Kidney epithelial cell (primary cell): ENCODE measurements around the gene SV2A. TPM values are rescaled to one million over a fixed set of nuclear protein-coding genes. Genes with fewer than 3 reads are reported as not detected.
"Not testable (repeated sequence)": the region's sequence is repeated elsewhere in the genome, so short reads cannot be mapped to it uniquely, and the experiment has no call there.

ENCODE experiments used
- DNase-seq: peaks from one replicate; pipeline ENCODE4 v3.0.0-alpha.2; 2010; ENCODE audit warnings: low read depth
- H3K27me3 ChIP-seq: 2 replicates; pipeline ENCODE4 v1.6.0; 2011; ENCODE audit warnings: low read length; ENCODE audit not compliant: control insufficient read depth, insufficient read depth
- H3K36me3 ChIP-seq: 2 replicates; pipeline ENCODE4 v1.5.1; 2011; ENCODE audit warnings: low read length; ENCODE audit not compliant: control insufficient read depth, insufficient read depth
- H3K4me3 ChIP-seq: 2 replicates; pipeline ENCODE4 v1.5.1; 2011; ENCODE audit warnings: low read depth, mild to moderate bottlenecking, control low read depth, low read length
- total RNA-seq: library from RNA; depleted of rRNA; stranded (reverse); fragments of >200 nt; gene quantifications from 2 replicates; pipeline ENCODE4 v1.2.3, GENCODE V29; 2015
- TF ChIP-seq, protein P1 (sequence below): IDR thresholded peaks from 2 replicates; pipeline ENCODE4 v1.5.1; 2011; ENCODE audit warnings: mild to moderate bottlenecking, moderate library complexity, low read length, control low read depth, inconsistent platforms; ENCODE audit not compliant: insufficient read depth, poor library complexity, severe bottlenecking

Gene SV2A
- total RNA-seq, 1 donor from 2014 or later: 14.1 TPM

DNA sequence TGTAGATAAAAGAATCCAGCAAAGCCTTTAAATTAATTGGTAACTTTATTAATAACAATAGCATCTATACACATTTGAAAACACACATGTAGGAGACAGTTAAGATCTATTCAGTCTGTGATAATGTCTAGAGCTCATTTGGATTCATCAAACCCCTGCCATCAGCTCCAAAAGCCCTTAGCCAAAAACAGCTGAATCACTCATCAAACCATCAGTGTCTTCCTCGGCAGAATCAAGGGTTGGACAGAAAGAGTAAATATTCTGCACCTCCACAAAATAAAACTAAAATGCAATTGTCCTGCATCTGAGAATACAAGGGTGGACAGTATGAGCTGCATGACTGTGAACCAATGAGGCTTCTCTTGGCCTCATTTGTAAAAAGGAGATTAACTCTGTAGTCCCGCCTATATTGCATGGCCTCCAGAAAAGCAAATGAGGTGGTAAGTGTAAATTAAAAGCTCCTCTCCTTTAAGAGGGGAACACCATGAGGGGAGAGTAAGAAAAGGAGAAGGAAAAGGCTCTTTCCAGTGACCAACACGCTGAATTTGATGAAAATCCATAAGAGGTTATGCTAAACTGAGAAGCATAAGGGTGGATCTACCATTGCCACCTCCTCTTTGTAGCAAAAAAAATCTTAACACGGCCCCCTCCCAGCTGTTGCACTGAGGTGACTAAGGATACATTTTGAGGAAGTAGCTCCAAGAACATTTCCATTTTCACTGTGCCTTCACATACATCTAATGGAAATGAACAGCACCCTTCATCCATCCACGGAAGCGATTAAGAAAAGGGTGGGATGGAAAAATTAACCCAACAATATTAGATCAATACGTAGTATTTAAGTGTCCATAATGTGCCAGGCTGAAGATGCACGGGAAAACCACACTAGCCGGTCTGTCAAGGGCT is 33.0 kb downstream of the SV2A start:
- no peak for DNase-seq
- H3K4me3 ChIP-seq: peak overlapping the region; percentile 60
- H3K36me3 ChIP-seq: no peaks in the 10 kb centered on the region
- TF ChIP-seq, protein P1, sequence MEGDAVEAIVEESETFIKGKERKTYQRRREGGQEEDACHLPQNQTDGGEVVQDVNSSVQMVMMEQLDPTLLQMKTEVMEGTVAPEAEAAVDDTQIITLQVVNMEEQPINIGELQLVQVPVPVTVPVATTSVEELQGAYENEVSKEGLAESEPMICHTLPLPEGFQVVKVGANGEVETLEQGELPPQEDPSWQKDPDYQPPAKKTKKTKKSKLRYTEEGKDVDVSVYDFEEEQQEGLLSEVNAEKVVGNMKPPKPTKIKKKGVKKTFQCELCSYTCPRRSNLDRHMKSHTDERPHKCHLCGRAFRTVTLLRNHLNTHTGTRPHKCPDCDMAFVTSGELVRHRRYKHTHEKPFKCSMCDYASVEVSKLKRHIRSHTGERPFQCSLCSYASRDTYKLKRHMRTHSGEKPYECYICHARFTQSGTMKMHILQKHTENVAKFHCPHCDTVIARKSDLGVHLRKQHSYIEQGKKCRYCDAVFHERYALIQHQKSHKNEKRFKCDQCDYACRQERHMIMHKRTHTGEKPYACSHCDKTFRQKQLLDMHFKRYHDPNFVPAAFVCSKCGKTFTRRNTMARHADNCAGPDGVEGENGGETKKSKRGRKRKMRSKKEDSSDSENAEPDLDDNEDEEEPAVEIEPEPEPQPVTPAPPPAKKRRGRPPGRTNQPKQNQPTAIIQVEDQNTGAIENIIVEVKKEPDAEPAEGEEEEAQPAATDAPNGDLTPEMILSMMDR: no peak
- H3K27me3 ChIP-seq: no peaks in the 10 kb centered on the region

DNA sequence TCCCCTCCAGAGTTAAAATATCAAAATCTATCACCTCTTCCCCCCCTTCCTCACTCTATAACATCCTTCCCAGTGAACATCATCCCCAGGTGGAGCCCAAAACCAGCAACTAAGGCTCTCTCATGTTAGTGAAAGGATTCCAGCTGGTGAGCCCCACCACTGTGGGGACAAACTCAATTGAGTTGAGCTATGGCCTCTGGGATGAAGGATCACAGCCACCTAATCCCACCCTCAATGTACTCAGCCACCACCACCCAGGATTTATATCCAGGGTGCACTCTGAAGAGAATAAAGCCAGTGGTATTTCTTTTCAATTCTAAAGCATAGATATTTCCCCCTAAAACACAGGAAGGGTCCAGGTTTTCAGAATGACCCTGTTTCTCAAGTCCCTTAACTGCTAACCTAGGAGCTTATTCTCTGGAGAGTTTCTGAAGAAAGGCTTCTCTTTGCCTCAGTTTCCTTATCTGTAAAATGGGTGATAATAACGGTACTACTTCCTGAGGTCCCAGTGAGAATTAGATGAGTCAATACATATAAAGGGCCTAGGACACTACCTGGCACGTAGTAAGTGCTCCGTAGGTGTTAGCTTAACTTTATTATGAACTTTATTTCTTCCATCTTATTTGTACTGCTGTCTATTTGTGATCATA is 33.9 kb downstream of the SV2A start:
- no peak overlapping the region for H3K4me3 ChIP-seq
- DNase-seq: no peak
- TF ChIP-seq, protein P1: no peak
- H3K27me3 ChIP-seq: no peaks in the 10 kb centered on the region
- no peaks in the 10 kb centered on the region for H3K36me3 ChIP-seq

DNA sequence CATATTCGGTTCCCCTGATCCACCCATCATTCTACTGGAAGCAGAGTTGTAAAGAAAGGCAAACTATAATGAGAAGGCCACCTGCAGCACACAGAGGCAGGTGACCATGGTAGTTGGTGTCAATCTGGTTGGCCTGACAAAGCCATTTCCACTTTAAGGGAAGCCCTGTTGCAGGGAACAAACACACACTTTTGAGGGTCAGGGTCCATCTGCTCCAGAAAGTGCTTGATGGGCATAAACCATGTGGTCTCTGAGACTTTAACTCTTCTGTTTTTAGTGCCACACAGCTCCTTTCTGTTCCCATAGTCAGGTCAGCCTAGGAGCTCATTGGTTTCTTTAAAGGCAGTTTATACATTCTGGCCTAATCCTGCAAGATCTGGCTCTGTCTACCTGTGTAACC is 35.8 kb downstream of the SV2A start:
- Histone ChIP-seq H3K36me3 (no peaks in the 10 kb centered on the region), H3K27me3 (no peaks in the 10 kb centered on the region), H3K4me3 (no peak overlapping the region)
- TF ChIP-seq, protein P1: no peak
- no peak for DNase-seq

DNA sequence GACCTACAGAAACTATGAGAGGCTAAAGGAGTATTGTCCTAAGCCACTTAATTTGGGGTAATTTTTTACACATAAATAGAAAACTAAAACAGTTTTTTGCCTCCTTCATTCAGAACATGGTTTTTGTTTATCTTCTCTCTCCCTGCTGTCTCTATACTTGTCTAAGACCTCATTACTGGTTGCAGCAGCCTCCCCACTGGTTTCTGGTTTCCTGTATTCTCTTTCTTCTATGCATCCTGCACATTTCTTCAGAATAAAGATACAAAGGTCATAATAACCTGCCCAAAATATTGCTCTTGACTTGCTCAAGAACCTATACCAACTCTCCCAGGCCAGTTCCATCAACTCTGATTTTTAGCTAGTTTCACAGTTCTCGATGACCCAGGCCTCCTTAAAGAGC is 38.1 kb downstream of the SV2A start:
- no peaks in the 10 kb centered on the region for H3K36me3 ChIP-seq
- no peaks in the 10 kb centered on the region for H3K27me3 ChIP-seq
- TF ChIP-seq, protein P1: no peak
- DNase-seq: no peak
- H3K4me3 ChIP-seq: no peak overlapping the region

GRCh38 chr1:149877211-149877946 is 40.3 kb downstream of the SV2A start:
- no peak overlapping the region for H3K4me3 ChIP-seq
- H3K36me3 ChIP-seq: no peaks in the 10 kb centered on the region
- no peak for DNase-seq
- TF ChIP-seq, protein P1: no peak
- no peaks in the 10 kb centered on the region for H3K27me3 ChIP-seq

DNA sequence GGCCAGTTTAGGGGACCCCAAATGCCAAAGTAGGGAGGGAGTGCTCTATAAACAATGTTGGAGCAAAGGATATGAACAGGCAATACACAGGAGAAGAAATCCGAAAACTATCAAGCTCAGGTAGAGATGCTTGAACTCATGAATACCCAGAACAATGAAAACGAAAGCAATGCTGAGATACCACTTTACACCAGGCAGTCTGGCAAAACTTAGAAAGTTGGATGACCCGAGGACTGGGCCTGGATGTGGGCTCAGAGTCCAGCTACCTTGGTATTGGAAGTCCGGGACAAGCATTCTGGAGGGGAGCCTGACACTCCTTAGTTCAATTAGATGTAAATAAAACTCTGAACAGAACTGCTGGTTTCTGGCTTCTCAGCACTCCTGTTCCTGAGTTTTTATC is 44.6 kb downstream of the SV2A start:
- H3K27me3 ChIP-seq, DNase-seq, H3K4me3 ChIP-seq, H3K36me3 ChIP-seq: not testable (repeated sequence)

- H3K4me3 ChIP-seq, H3K27me3 ChIP-seq, DNase-seq, H3K36me3 ChIP-seq: not testable (repeated sequence)
Measured at GRCh38 chr1:149866887-149867286, 50.8 kb downstream of the SV2A start.

GRCh38 chr1:149861497-149862054 is 56.1 kb downstream of the SV2A start:
- H3K27me3 ChIP-seq, H3K36me3 ChIP-seq, DNase-seq, H3K4me3 ChIP-seq: not testable (repeated sequence)
